Mucosa of descending colon (tissue), 3 donors: ENCODE data around the gene ATP10B. TPM values are rescaled to one million over a fixed set of nuclear protein-coding genes. Genes with fewer than 3 reads are reported as not detected.
A peak's percentile ranks its signal among the peaks of the same experiment; 100 is the strongest.

Experiments used
- ATAC-seq: fragments of 200-7000 bp; cut with Tn5 transposase; one replicate; pipeline ENCODE4 v1.9.1; 2020; ENCODE audit warnings: mild to moderate bottlenecking, moderate library complexity
- DNase-seq, 3 donors: peaks; one replicate each; pipeline ENCODE4 v3.0.0-alpha.2; 2020
- H3K36me3 ChIP-seq: fragments of 200-600 bp; one replicate; pipeline ENCODE4 v1.8.0; 2021; ENCODE audit warnings: low read depth, mild to moderate bottlenecking
- H3K4me1 ChIP-seq: fragments of 200-600 bp; one replicate; pipeline ENCODE4 v1.8.0; 2021; ENCODE audit warnings: low read depth, mild to moderate bottlenecking
- H3K4me3 ChIP-seq: fragments of 200-600 bp; one replicate; pipeline ENCODE4 v1.8.0; 2021; ENCODE audit warnings: mild to moderate bottlenecking
- H3K9me3 ChIP-seq: fragments of 200-600 bp; one replicate; pipeline ENCODE4 v1.8.0; 2021; ENCODE audit warnings: mild to moderate bottlenecking
- CTCF ChIP-seq: fragments of 200-600 bp; IDR thresholded peaks from one replicate; pipeline ENCODE4 v1.8.0; 2022; ENCODE audit warnings: antibody characterized with exemption, mild to moderate bottlenecking
- intact Hi-C, 2 donors: fragments of 100-400 bp; cut with DNase I in 1 of 2; cut with micrococcal nuclease in 1 of 2; formaldehyde crosslinking; loops; one replicate each; pipeline versions ENCODE4 v1.11.0 to v1.11.1; 2022; cut with DNase I, micrococcal nuclease
- total RNA-seq, 3 donors: library from RNA; stranded (reverse); fragmentation: NEBNext Ultra II Directional in 2 of 3; extraction: Animal tissue kit (Norgen Biotek cat#: 25700) in 2 of 3; gene quantifications; one replicate each; pipeline versions ENCODE4 v1.2.1 to v1.2.4, GENCODE V29; 2021 to 2023
- donor health status: DM: no; HTN: no; CAD: no; lungs with moderate emphysema.
- donor health status: DM: no; HTN: no; CAD: no.
- donor health status: DM: no; HTN: yes; CAD: no.

ATP10B gene
- total RNA-seq, 3 donors from 2014 or later = 112 to 265 (median 211) TPM

- DNase-seq (no peak), ATAC-seq (peak; percentile 81)
- Histone ChIP-seq H3K9me3 (no peaks in the 10 kb centered on the region), H3K36me3 (no peaks in the 10 kb centered on the region), H3K4me3 (no peak overlapping the region), H3K4me1 (no peaks in the 10 kb centered on the region)
- no peak for TF ChIP-seq CTCF
- intact Hi-C loops = no loop called here
Observed at GRCh38 chr5:160649304-160649703, 202.7 kb downstream of the ATP10B start.

GRCh38 chr5:160646033-160646432, 206.0 kb downstream of the ATP10B start:
- no peaks in the 10 kb centered on the region for H3K9me3 ChIP-seq
- ATAC-seq (no peak), DNase-seq (no peak)
- intact Hi-C loops = no loop called here
- H3K4me1 ChIP-seq = peaks cover 2% of the 10 kb centered on the region
- H3K36me3 ChIP-seq = no peaks in the 10 kb centered on the region
- no peak for TF ChIP-seq CTCF
- no peak overlapping the region for H3K4me3 ChIP-seq

- no peak for ATAC-seq
Observed at GRCh38 chr5:160643616-160644240, 208.3 kb downstream of the ATP10B start.

GRCh38 chr5:160641405-160641804, 210.6 kb downstream of the ATP10B start:
- no peaks in the 10 kb centered on the region for H3K9me3 ChIP-seq
- ATAC-seq (no peak), DNase-seq (no peak)
- intact Hi-C loops = no loop called here
- no peak for TF ChIP-seq CTCF
- H3K4me1 ChIP-seq = peaks cover 31% of the 10 kb centered on the region
- H3K4me3 ChIP-seq = no peak overlapping the region
- no peaks in the 10 kb centered on the region for H3K36me3 ChIP-seq

More at GRCh38 chr5:160643616-160644240, 208.3 kb downstream of the ATP10B start:
- H3K9me3 ChIP-seq = no peaks in the 10 kb centered on the region
- no peaks in the 10 kb centered on the region for H3K36me3 ChIP-seq
- H3K4me1 ChIP-seq = peaks cover 13% of the 10 kb centered on the region
- no peak for TF ChIP-seq CTCF
- H3K4me3 ChIP-seq = no peak overlapping the region
- intact Hi-C loops = no loop called here
- DNase-seq = no peak

GRCh38 chr5:160640406-160640805, 211.6 kb downstream of the ATP10B start:
- intact Hi-C loops = no loop called here
- H3K4me1 ChIP-seq = peaks cover 41% of the 10 kb centered on the region
- ATAC-seq (no peak), DNase-seq (no peak)
- no peaks in the 10 kb centered on the region for H3K36me3 ChIP-seq
- no peak overlapping the region for H3K4me3 ChIP-seq
- no peak for TF ChIP-seq CTCF
- H3K9me3 ChIP-seq = no peaks in the 10 kb centered on the region
